GM12878 (cell line): ENCODE measurements around the gene FAM184B. TPM values are rescaled to one million over a fixed set of nuclear protein-coding genes. Genes with fewer than 3 reads are reported as not detected.
A peak's percentile ranks its signal among the peaks of the same experiment; 100 is the strongest.

Experiments used
- ATAC-seq: fragments of 200-7000 bp; cut with Tn5 transposase; 3 replicates; pipeline ENCODE4 v1.9.1; 2020; ENCODE audit warnings: mild to moderate bottlenecking, moderate library complexity
- BruUV-seq: library from RNA; stranded (reverse); fragments of 400-500 nt; replicated peaks from 2 replicates; lab custom pipeline; 2021; lab: Mats Ljungman, UMichigan
- CTCF ChIA-PET: fragments of 300-600 bp; sonication (Branson Sonifier 250); formaldehyde crosslinking; extraction: SDS; loops from one replicate; lab custom pipeline; 2021; ENCODE audit warnings: inconsistent platforms; lab: Yijun Ruan, JAX
- POLR2A ChIA-PET: fragments of 350-600 bp; formaldehyde crosslinking; extraction: SDS; loops from one replicate; lab custom pipeline; 2021; ENCODE audit warnings: inconsistent platforms; lab: Charles Lee
- RAD21 ChIA-PET: fragments of 300-600 bp; sonication (Branson Sonifier 250); formaldehyde crosslinking; loops from one replicate; lab custom pipeline; 2023; ENCODE audit warnings: antibody characterized with exemption; ENCODE audit not compliant: unreplicated experiment; lab: Charles Lee
- SMC1A ChIA-PET: fragments of 300-600 bp; sonication (Branson Sonifier 250); formaldehyde crosslinking; loops from one replicate; lab custom pipeline; 2023; ENCODE audit not compliant: unreplicated experiment, uncharacterized antibody; lab: Charles Lee
- DNase-seq: peaks from one replicate; pipeline ENCODE4 v3.0.0-alpha.2; 2011; ENCODE audit warnings: low read depth, low spot score
- FAIRE-seq: peaks from 3 replicates; lab custom pipeline; 2011; peaks lifted over from hg19 to GRCh38; lab: Jason Lieb, UNC
- H2AFZ ChIP-seq: 2 replicates; pipeline ENCODE4 v1.6.0; 2011; ENCODE audit warnings: low read depth, low read length, control low read depth; ENCODE audit not compliant: control insufficient read depth
- H3K27ac ChIP-seq: 2 replicates; pipeline ENCODE4 v1.5.1; 2011; ENCODE audit warnings: control low read depth; ENCODE audit not compliant: control insufficient read depth, insufficient read depth
- H3K27me3 ChIP-seq, 2 experiments: replicated peaks in 1 of 2; 2 replicates each; pipeline versions ENCODE4 v1.6.0 to v1.6.1; 2011; ENCODE audit warnings: low read length in 1 of 2; ENCODE audit not compliant: control insufficient read depth in 2 of 2, insufficient read depth in 2 of 2
- H3K36me3 ChIP-seq, 2 experiments: 2 replicates each; pipeline ENCODE4 v1.5.1; 2011; ENCODE audit warnings: low read length in 1 of 2; ENCODE audit not compliant: control insufficient read depth in 2 of 2, insufficient read depth in 2 of 2
- H3K4me1 ChIP-seq: 2 replicates; pipeline ENCODE4 v1.6.1; 2011; ENCODE audit warnings: mild to moderate bottlenecking, low read length, moderate library complexity, mixed read lengths; ENCODE audit not compliant: control insufficient read depth, insufficient read depth
- H3K4me2 ChIP-seq: 2 replicates; pipeline ENCODE4 v1.6.0; 2011; ENCODE audit warnings: control low read depth; ENCODE audit not compliant: control insufficient read depth, insufficient read depth
- H3K4me3 ChIP-seq: fragments of 200-600 bp; sonication (generic); 2 replicates; pipeline ENCODE4 v1.5.1; 2016
- H3K79me2 ChIP-seq: 2 replicates; pipeline ENCODE4 v1.6.0; 2011; ENCODE audit warnings: low read length; ENCODE audit not compliant: control insufficient read depth, insufficient read depth
- H3K9ac ChIP-seq: 2 replicates; pipeline ENCODE4 v1.8.0; 2011; ENCODE audit warnings: low read length, control low read depth, mixed read lengths; ENCODE audit not compliant: control insufficient read depth, insufficient read depth
- H3K9me3 ChIP-seq: replicated peaks from 3 replicates; pipeline ENCODE4 v1.5.1; 2011; ENCODE audit warnings: mild to moderate bottlenecking, low read length; ENCODE audit not compliant: control insufficient read depth, insufficient read depth
- H4K20me1 ChIP-seq: 2 replicates; pipeline ENCODE4 v1.6.0; 2011; ENCODE audit not compliant: control insufficient read depth, insufficient read depth
- BCL3 ChIP-seq: IDR thresholded peaks from 2 replicates; pipeline ENCODE4 v1.6.1; 2011; ENCODE audit warnings: borderline replicate concordance, low read depth, mild to moderate bottlenecking, moderate library complexity, low read length; ENCODE audit not compliant: insufficient read depth, poor library complexity, severe bottlenecking
- CBFB ChIP-seq: IDR thresholded peaks from 2 replicates; pipeline ENCODE4 v1.6.1; 2016; ENCODE audit warnings: antibody characterized with exemption, low read depth
- CHD1 ChIP-seq: IDR thresholded peaks from 2 replicates; pipeline ENCODE4 v1.6.1; 2012; ENCODE audit warnings: low read depth, low read length, improper control_type of control experiment
- ELK1 ChIP-seq: IDR thresholded peaks from 2 replicates; pipeline ENCODE4 v1.6.1; 2012; ENCODE audit warnings: low read depth, low read length, improper control_type of control experiment
- GATAD2B ChIP-seq: fragments of 450-650 bp; conservative IDR thresholded peaks from 2 replicates; pipeline ENCODE4 v1.6.1; 2017; ENCODE audit warnings: low read depth, mild to moderate bottlenecking, moderate library complexity
- HDAC2 ChIP-seq: fragments of 200-600 bp; sonication (generic); IDR thresholded peaks from 2 replicates; pipeline ENCODE4 v1.6.1; 2017
- HDGF ChIP-seq: fragments of 450-650 bp; IDR thresholded peaks from 2 replicates; pipeline ENCODE4 v1.6.1; 2016; ENCODE audit warnings: antibody characterized with exemption
- NBN ChIP-seq: fragments of 450-650 bp; IDR thresholded peaks from 2 replicates; pipeline ENCODE4 v1.6.1; 2016
- RCOR1 ChIP-seq: conservative IDR thresholded peaks from 2 replicates; pipeline ENCODE4 v1.6.1; 2012; ENCODE audit warnings: low read depth, low read length, improper control_type of control experiment
- RELB ChIP-seq: fragments of 450-650 bp; IDR thresholded peaks from 2 replicates; pipeline ENCODE4 v1.6.1; 2017; ENCODE audit warnings: low read depth, mild to moderate bottlenecking, moderate library complexity
- SREBF2 ChIP-seq: IDR thresholded peaks from 2 replicates; pipeline ENCODE4 v1.6.1; 2012; ENCODE audit warnings: mild to moderate bottlenecking, low read length
- WGBS: methylation state at CpG from one replicate; pipeline ENCODE4 v1.1.6; 2016; ENCODE audit warnings: low lambda C conversion rate; ENCODE audit not compliant: insufficient replicate concordance, insufficient coverage; ENCODE audit errors: missing lambda C conversion rate; 5-methylcytosine and 5-hydroxymethylcytosine counted together
- in situ Hi-C: fragments of 300-500 bp; cut with MboI; formaldehyde crosslinking; loops from 9 replicates; pipeline ENCODE4 v1.14.3; 2018; ENCODE audit warnings: mixed read lengths
- intact Hi-C: fragments of 100-400 bp; cut with micrococcal nuclease; formaldehyde crosslinking; loops from one replicate; pipeline ENCODE4 v1.14.2; 2022; ENCODE audit not compliant: unreplicated experiment
- polyA plus RNA-seq, 11 experiments: library from polyadenylated mRNA; depleted of rRNA in 4 of 11; unstranded in 6 of 11; stranded (reverse) in 5 of 11; fragments of >200 nt; fragmentation: Nextera tagmentation in 4 of 11; fragmentation: Illumina TruSeq in 1 of 11; extraction: Ambion mirVana in 4 of 11; extraction: Trizol in 1 of 11; gene quantifications; 1 replicate in 1 of 11; 2 replicates in 10 of 11; pipeline versions ENCODE4 v1.2.1 to v1.2.3, GENCODE V29; 2011 to 2016; ENCODE audit warnings: inconsistent platforms in 2 of 11, missing spikeins in 2 of 11, low read depth in 1 of 11
- total RNA-seq, 4 experiments: library from RNA; depleted of rRNA in 3 of 4; stranded (reverse); fragments of >200 nt in 3 of 4; fragmentation: Illumina TruSeq in 1 of 4; extraction: Trizol in 1 of 4; gene quantifications; 2 replicates each; pipeline versions ENCODE4 v1.2.1 to v1.2.3, GENCODE V29; 2013 to 2021

FAM184B gene
- total and polyA plus RNA-seq, 10 of the 15 experiments (the other 5 are each of a cell fraction or from before 2014, with no cell fraction given), result under 0.01 TPM; not detected in 9

GRCh38 chr4:17810260-17811077 lies 29.0 kb upstream of the FAM184B start, which contains the start of the genes DCAF16 and NCAPG (continued):
- TF ChIP-seq RELB (peak; percentile 58), GATAD2B (no peak; the same call in 1 of the 2 replicates), ELK1 (no peak; the same call in 1 of the 2 replicates), CHD1 (no peak), HDGF (peak; percentile 97), NBN (peak; percentile 81), RCOR1 (peak; percentile 100)

DNA sequence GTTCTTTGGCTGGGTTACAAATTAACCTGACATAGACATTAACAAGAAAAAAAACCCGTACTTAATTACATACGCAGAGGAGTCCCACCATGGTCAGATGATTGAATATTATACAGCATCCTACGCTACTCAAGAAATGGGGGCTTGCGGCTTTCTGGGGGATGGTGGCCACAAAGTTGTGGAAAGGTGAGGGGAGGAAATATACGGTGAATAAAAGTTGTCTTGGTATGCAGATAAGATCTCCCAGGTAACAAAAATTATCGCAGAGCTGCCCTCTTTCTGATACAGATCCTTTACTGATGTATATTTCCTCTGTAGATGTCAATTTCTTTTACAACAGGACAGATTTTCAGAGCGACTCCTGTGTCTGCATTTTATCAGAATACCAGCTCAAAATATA lies 28.2 kb upstream of the FAM184B start:
- DNase-seq, result no peak
- H3K9ac ChIP-seq, result peak overlapping the region; percentile 88
- peaks cover 8% of the 10 kb centered on the region for H3K4me1 ChIP-seq
- SMC1A ChIA-PET, result interaction anchor here (0.7 to 7.6 kb wide), 5 partner anchors 9 to 262 kb away, joined by 3 to 68 read pairs (median 4); partner anchors contain the start of gene MED28
- no TSS peak for BruUV-seq
- no peaks in the 10 kb centered on the region; a peak in 1 of 4 replicates for H3K27me3 ChIP-seq
- peaks cover 0 to 2% of the 10 kb centered on the region in 2 experiments; a peak in 2 of 4 replicates for H3K36me3 ChIP-seq
- TF ChIP-seq SREBF2 (no peak), HDAC2 (no peak), BCL3 (no peak), CBFB (0 out of 2 replicates have a peak, but pooled peaks have one; percentile 29)
- TF ChIP-seq, all 136 proteins: peak for 1
- no peaks in the 10 kb centered on the region for H3K9me3 ChIP-seq
- H2AFZ ChIP-seq, result no peak overlapping the region
- POLR2A ChIA-PET, result interaction anchor here (0.5 to 2.6 kb wide), 9 partner anchors 11 to 261 kb away, joined by 3 to 12 read pairs (median 5); partner anchors contain the start of genes LAP3 and MED28
- H3K4me3 ChIP-seq, result peak overlapping the region; percentile 90
- no peak for ATAC-seq
- peaks cover 93% of the 10 kb centered on the region for H3K79me2 ChIP-seq
- in situ Hi-C loops, result loop anchor here (5.0 to 10.0 kb wide), 2 partner anchors 215 to 262 kb away; partner anchors contain the start of gene LCORL
- intact Hi-C loops, result loop anchor here (1.0 to 10.0 kb wide), 7 partner anchors 47 to 395 kb away; partner anchors contain the start of genes LAP3, LCORL and MED28
- peak overlapping the region; percentile 90 for H3K27ac ChIP-seq
- RAD21 ChIA-PET, result interaction anchor here (1.0 to 6.8 kb wide), 9 partner anchors 10 to 261 kb away, joined by 3 to 63 read pairs (median 4); partner anchors contain the start of genes LAP3, LCORL and MED28
- CTCF ChIA-PET, result interaction anchor here (0.7 to 7.1 kb wide), 16 partner anchors 9 to 783 kb away, joined by 3 to 93 read pairs (median 4); no protein-coding TSS in a partner anchor
- WGBS, result 1% methylated on average over 7 of the region's 7 CpGs
- peak overlapping the region; percentile 80 for H3K4me2 ChIP-seq
- no peak for FAIRE-seq
- peaks cover 4% of the 10 kb centered on the region; the same call in 1 of the 2 replicates for H4K20me1 ChIP-seq
